HG03045 (cell line): ENCODE measurements around the gene NDP.

Source experiments
- ATAC-seq: cut with Tn5 transposase; IDR thresholded peaks from one replicate; pipeline ENCODE4 v1.9.1; 2021; ENCODE audit warnings: mild to moderate bottlenecking, moderate library complexity; ENCODE audit not compliant: unreplicated experiment

NDP gene, protein sequence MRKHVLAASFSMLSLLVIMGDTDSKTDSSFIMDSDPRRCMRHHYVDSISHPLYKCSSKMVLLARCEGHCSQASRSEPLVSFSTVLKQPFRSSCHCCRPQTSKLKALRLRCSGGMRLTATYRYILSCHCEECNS

DNA sequence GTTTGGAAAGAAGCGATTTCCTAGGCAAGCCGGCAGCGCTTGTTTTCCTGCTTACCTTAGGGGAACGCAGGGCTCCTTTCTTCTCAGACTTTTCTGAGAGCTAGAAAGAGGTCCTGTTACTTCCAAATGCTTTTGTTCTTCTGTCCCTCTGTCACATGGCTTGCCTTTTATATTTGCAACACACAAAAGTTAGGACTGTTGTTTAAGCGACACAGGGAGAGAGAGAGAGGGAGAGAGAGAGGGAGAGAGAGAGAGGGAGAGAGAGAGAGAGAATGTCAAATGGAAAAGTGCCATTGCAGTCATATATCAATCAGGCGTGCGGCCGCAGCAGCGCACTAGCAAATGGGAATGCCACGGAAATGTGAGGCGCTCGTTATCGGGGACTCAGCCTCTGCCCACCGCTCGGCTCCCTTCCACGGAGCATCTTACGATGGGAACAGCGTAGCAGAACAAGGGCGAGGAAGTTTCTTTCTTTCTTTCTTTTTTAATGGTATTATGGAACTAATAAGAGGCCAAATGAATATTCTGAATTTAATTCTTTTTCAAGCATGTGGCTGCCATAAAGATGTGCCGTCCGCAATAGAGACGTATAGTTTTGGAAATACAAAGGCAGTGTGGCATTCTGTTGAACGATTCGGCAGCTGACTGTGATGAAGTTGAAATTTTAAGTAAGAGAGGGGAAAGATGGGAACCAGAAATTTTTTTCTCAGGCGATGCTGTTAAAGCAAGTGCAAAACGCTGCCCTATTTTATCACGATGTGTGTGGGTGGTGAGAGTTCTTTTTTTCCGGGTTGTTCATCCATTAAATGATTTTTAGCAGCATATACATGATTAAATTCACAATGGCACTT lies at the start of gene NDP:
NDP (minus strand) TSS at position 142 of the 851 bp plus-strand sequence. CDS start 14,745 bp downstream, outside the sequence.
- ATAC-seq = no peak

GRCh38 chrX:44022964-44023363 lies 49.8 kb upstream of the NDP start:
- ATAC-seq = no peak

- no peak for ATAC-seq
Measured at GRCh38 chrX:44020693-44021092, 47.5 kb upstream of the NDP start.

GRCh38 chrX:44019911-44020310 lies 46.7 kb upstream of the NDP start:
- ATAC-seq = no peak

DNA sequence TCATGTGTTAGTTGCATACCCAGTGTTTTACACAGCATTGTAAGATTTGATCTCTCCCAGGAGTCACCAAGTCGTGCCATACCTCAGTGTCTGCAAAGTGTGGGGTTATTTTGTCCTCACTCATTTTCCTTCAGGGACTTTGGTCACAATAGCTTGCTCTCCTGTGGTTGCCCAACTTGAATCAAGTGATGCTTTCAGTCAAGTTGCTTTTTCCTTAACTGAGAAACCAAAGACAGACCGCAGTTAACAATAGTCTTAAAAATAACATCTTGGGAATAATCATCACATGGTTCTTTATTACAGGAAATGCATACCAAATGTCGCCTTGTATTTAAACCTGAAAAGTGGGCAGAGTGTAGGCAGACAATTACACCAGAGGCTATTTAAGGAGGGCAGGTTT lies 44.5 kb upstream of the NDP start:
- no peak for ATAC-seq

- no peak for ATAC-seq
Measured at GRCh38 chrX:44016906-44017305, 43.7 kb upstream of the NDP start.

DNA sequence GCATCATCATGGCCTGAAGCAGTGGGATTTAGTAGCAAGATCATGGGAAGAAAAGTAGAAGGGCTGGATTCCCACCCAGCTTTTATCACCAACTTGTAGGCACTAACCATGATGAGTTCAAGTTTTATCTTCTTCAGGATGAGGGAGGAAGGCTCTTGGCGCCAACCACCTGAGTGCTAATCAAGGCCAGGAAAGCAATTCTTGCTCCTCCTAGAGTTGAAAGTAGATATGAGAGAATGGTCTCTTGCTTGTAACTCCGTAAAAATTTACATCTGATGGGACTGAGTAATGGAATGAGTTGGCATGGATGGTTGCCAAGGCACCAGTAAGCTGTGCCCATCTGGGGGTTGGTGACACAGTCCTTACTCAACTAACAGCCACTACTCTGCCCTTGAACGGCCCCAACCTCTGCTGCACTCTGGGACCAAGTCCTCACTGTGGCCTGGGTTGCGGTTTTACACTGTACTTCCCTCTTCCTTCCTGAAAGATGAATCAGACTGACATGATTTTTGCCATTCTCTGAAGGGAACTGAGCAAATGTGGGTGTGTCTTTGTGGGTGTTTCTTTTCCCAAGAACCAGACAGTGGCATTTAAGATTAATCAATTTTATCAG lies 39.4 kb upstream of the NDP start:
- no peak for ATAC-seq

DNA sequence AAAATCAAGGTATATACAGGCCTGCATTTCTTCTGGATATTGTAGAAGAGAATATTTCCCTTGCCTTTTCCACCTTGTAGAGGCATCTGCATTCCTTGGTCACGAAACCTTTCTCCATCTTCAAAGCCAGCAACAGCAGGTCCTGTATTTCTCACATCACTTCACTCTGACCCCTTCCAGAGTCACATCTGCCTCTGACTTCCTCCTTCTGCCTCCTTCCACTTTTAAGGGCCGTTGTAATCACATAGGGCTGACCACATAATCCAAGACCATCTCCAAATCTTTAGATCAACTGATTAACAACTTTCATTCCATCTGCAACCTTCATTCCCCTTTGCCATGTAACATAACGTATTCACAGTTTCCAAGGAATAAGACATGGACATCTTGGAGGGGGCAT lies 38.3 kb upstream of the NDP start:
- ATAC-seq = no peak

DNA sequence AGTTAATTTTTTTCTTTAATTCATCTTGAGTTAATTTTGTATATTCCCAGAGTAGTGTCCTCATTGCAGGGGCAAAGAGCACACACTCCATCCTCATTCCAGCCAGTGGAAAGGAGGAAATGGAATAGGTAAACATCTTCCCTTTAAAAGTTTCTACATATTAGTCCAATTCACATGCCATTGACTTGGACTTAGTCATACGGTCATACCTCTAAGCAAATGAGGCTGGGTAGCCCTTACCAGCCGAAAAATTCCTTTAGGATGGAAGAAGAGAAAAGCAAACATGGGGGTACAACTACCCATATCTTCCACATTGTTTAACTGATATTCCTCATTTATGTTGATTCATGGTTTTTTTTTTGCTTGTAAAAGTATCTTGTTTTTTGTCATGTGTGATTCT lies 37.4 kb upstream of the NDP start:
- ATAC-seq = no peak

DNA sequence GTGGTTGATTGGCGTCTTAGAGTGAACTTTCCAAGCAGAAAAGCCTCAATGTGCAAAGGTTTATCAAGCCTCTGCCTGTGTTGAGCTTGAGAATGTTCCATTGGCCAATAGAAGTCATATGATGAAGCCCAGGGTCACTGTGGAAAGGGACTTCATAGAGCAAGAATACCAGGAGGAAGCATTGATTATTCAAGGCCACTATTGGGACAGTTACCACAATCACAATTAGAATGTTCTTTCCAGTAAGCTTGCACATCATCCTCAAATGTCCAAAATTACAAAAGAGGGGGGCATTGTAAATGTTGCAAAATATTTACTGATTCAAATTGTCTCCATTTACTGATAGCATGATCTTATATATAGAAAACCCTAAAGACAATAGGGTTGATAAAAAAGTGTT lies 32.9 kb upstream of the NDP start:
- ATAC-seq = no peak

- no peak for ATAC-seq
Measured at GRCh38 chrX:44003975-44004374, 30.8 kb upstream of the NDP start.

- ATAC-seq = no peak
Measured at GRCh38 chrX:44002567-44002966, 29.4 kb upstream of the NDP start.

DNA sequence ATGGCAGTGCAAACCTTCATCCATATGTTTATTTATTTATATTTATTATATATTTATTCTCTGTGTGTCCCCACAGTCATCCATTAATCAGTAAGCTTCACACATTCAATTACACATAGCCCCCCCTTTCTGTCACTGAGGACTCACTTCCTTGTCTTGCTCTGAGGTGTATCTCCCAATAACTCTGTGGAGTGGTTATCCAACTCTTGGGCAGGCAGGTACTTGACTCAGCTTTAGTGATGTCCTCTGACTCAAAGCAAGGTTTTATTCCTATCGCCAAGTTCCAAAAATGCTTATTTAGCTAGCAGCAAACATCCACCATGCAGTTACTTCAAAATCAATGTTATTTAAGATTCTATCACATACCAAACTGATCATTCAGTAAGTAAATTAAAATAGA lies 25.2 kb upstream of the NDP start:
- ATAC-seq = no peak

DNA sequence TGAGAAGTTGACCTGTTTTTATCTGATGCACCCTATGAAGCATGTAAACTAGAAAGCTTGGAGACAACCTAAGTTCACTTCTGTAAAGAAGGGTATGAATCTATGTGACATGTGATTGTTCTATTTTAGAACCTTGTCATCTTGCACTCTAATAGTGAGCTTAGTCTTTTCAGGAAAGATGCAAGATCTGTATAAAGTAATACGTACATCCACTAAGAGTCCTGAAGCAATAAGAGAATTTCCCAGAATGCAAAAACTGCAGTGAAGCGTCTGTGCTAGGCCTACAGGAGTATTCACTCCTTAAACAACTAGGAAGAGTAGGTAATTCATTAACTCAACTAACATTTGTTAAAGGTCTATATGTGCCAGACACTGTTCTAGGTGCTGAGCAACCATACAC lies 23.3 kb upstream of the NDP start:
- ATAC-seq = no peak

GRCh38 chrX:43986083-43986482 lies 12.9 kb upstream of the NDP start:
- no peak for ATAC-seq

- ATAC-seq = no peak
Measured at GRCh38 chrX:43985511-43985910, 12.3 kb upstream of the NDP start.

DNA sequence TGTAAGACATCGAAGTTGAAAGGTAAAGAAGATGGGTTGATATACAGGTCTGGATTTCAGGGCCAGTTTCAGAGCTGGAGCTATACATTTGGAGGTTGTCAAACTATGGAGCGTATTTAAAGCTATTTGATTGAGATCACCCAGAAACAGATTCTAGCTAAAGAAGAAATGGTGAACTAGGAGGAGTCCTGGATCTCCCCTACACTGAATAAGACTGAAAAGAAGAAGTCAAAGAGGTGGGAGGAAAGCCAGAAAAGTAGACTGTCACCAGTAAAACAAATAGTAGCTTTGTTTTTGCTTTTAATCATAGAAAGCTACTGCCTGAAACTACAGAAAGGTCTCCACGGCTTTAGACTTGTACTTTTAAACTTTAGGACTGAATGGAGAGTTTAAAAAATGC lies 5.0 kb upstream of the NDP start:
- no peak for ATAC-seq

DNA sequence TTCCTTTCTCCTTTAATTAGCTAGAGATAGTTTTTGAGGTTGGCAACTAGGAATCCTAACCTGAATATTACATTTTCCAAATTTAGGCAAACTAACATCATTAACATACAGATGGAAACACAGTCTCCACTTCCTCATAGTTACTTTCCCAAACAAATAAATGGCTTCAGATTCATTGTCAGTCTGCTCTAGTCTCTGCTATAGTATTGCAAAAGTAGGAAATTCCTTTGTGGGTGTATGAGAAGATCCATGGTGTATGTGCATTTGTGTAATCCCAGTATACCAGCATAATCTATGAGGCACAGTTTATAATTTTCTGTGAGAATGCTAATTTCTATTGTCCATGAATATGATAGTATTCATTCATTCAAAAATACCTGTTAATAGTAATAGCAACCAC lies 3.0 kb upstream of the NDP start:
- no peak for ATAC-seq

DNA sequence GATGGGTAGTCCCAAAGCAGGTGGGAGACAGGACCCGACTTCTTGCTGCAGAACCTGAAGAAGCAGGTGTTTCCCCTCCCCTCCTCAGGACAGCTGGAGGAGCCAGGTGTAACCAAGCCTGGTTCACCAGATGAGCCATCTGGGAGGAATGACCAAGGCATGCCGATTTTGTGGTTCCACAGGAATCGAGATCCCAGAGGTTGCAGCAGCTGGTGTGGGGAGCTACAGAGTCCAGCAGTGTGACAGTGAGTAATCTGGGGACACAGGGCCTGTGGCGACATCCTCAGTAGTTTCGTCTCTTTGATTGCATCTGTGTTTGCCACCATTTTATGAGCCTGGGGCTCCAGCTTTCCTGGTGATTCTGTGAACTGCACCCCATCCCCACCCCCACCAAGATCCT lies 2.6 kb upstream of the NDP start:
- ATAC-seq = no peak

DNA sequence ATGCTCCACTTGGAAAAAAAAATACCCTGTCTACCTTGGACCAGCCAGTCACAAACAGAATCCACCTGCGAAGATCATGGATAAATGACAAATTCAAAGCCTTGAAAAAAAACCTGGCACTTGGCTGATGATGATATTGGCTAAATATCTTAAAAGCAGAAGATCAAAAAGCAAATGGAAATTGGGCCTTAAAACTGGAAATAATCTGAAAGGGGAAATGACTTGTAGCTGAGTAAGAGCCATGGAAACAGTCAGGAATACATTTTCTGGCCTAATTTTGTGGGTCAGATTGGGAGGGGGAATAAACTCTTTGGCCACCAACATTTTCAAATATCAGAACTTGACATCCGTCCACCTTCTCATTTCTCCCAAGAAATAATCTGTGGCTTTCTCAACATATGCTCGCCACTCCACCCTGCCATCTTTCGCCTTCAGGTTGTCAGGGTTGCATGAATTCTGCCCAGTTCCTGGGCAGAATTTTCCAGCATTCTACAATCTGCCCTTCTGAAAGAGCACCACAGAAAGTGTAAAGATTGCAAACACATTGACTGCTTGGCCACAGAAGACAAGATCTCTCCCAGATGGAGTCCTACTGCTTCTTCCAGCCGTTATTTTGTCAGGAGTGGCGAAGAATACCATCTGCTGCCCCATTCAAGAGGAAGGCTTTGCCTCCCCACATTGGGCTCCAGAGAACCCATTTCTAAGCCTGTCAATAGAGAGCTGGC lies 1.7 kb upstream of the NDP start:
- no peak for ATAC-seq

GRCh38 chrX:43974100-43974475 lies 898 bp upstream of the NDP start:
- ATAC-seq = no peak
